Effector CD8-positive, alpha-beta T cell (primary cell): ENCODE results near the gene GPC2.
"Not testable (repeated sequence)": the region's sequence is repeated elsewhere in the genome, so short reads cannot be mapped to it uniquely, and the experiment has no call there.

Experiments used
- DNase-seq: peaks from one replicate; lab custom pipeline; 2025; lab: John Stamatoyannopoulos, UW
- total RNA-seq, 4 experiments: gene quantifications; one replicate each; lab custom pipeline; 2026; lab: John Stamatoyannopoulos, UW

Gene GPC2, protein sequence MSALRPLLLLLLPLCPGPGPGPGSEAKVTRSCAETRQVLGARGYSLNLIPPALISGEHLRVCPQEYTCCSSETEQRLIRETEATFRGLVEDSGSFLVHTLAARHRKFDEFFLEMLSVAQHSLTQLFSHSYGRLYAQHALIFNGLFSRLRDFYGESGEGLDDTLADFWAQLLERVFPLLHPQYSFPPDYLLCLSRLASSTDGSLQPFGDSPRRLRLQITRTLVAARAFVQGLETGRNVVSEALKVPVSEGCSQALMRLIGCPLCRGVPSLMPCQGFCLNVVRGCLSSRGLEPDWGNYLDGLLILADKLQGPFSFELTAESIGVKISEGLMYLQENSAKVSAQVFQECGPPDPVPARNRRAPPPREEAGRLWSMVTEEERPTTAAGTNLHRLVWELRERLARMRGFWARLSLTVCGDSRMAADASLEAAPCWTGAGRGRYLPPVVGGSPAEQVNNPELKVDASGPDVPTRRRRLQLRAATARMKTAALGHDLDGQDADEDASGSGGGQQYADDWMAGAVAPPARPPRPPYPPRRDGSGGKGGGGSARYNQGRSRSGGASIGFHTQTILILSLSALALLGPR
- 1.1 to 6.6 (median 3.5) reads per million in 4 experiments for total RNA-seq

DNA sequence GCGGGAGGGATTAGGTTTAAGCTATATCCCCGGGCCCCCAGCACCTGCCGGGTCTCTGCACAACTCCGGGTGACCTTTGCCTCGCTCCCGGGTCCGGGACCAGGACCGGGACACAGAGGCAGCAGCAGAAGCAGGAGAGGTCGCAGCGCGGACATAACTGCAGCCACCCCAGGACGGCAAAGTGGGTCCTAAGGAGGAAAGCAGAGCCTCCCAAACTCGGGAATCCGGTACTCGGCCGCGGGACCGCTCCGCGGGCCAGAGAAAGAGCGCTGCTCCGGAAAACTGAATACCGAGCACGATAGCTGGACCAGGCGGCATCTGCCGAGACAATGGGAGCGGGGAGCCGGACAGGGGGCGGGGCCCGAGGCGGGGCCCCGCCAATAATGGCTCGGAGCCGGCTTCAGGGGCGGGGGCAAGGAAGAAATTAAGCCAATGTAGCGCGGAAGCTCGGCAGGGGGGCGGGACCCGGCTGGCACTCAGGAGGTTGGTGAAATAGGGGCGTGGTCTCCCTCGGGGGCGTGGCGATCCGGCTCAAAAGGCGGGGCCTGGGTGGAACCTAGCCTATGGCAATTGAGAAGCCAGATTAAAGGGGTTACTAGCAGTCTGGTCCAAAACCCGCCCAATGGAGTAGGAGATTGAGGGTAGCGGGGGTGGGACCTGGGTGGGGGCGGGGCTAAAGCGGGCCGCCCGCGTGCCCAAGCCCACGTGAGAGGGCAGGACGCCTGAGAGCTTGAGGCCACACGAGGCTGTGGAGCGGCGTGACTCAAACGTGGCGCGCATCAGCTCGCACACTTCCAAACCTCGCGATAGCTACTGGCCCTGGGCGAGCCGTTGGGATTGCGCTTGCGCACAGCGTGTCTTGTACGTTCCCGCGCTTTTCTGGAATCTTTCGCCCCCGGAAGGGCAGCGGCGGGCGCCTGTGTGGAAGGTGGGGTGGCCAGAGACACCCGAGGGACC, at the start of gene GPC2, which contains the start of gene STAG3:
TSS of gene GPC2 (minus strand) at position 337 of the 957 bp plus-strand sequence. CDS start at position 155, 182 bp downstream.
TSS of gene STAG3 (plus strand) at position 874 of the 957 bp plus-strand sequence. CDS start 2,639 bp downstream, outside the sequence.
- peak; percentile 97 for DNase-seq

DNA sequence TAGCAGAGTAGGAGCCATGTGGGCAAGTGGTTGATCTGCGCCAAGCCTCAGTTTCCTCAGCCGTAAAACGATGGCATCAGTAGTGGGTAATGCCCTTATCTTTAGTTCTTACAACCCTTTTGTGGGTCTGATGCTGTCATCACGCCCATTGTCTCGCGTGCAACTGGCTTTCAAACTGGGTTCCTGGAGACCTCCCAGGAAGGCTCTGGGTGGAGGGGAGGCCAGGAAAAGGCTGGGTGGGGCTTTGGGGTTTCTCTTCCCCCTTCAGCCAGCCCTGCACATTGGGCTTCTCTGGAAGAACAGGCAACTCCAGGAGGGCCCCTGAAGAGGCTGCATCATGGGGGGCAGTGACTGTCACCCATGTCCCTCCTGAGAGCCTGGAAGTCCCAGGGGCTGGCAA, 47.7 kb upstream of the GPC2 start:
- not testable (repeated sequence) for DNase-seq

DNA sequence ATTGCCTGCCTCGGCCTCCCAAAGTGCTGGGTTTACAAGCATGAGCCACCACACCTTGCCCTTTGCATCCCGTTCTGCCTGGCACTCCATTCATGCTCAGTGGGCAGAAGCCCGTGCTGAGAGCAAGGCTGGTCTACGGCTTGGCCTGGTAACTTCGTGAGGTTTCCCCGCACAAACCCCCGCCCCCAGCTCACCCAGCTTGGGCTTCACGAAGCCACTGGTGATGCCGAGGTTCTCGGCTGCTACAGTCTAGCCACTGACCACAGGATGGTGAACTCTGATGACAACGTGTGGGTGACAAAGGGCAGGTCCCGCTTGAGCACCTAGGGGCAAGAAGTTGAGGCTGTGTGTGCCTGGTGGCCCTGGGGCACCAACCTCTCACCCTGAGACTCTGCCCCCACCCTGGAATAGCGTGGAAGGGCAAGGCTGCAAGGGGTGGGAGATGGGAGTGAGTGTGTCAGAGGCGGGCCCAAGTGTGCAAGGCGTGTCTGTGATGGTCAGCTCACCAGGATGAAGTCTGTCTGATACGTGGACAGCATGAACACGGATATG, 46.3 kb upstream of the GPC2 start:
- DNase-seq, result not testable (repeated sequence)

DNA sequence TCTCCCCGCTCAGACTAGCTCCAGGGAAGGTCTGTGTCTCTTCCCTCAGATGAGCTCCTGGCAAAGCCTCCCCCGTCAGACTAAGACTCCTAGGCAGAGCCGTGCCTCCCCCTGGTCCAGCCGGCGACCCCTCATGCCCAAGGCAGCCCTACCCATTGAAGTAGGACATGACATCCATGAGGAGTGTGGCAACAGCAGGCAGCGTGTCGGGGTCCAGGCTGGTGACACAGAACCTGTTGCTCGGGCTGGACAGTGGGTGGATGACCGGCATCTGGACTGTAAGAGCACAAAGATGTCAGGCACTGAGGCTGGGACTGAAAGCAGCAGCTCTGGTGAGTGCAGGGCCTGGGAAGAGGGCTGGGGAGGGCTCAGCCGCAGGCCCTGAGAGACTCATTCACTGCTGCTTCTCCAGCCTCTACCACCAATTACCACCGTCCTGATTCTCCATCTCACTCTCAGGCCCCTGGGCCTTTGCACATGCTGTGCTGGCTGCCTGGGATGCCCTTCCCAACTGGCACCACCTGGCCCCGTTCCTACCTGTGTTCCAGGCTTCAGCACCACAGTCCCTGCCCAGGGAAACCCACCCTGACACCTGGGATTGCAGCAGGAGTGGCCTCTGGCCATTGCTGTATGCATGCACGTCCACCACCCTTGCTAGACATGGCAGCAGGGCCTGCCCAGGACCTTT, 45.4 kb upstream of the GPC2 start:
- no peak for DNase-seq

DNA sequence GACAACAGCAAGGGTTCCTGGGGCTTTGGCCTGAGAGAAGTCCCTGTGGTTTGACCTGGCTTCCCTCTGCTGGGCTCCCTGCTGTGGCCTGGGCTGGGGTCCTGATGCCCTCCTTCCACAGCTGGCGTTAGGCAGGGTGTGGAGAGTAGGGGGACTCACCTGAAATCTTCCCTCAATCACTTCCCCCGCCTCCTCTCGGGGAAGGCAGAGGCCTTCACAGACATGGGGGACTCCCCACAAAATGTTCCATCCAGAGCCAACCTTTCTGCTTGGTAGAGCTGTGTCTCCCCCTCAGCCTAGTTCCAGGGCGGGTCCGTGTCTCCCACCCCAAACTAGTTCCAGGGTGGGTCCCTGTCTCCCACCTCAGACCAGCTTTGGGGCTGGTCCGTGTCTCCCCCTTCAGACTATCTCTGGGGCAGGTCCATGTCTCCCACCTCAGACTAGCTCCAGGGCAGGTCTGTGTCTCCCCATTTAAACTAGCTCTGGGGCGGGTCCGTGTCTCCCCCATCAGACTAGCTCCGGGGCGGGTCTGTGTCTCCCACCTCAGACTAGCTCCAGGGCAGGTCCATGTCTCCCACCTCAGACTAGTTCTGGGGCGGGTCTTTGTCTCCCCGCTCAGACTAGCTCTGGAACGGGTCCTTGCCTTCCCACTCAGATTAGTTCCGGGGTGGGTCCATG, 44.7 kb upstream of the GPC2 start:
- DNase-seq, result no peak

DNA sequence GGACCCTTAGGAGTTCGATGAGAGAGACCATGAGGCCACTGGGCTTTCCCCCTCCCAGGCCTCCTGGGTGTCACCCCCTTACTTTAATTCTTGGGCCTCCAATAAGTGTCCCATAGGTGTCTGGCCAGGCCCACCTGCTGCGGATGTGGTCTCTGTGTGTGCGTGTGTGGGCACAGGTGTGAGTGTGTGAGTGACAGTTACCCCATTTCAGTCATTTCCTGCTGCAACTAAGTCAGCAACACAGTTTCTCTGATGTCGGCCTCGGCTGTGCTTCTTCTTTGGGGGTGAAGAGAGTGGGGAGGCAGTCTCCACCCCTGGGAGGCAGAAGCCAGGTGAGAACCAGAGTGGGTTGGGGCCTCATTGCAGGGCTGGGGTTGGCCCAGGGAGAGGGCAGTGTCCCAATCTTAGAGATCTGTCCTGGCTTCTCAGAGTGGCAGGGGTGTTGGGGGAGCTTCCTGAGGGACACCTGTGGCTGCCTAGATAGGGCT, 44.1 kb upstream of the GPC2 start:
- DNase-seq, result peak; percentile 64

DNA sequence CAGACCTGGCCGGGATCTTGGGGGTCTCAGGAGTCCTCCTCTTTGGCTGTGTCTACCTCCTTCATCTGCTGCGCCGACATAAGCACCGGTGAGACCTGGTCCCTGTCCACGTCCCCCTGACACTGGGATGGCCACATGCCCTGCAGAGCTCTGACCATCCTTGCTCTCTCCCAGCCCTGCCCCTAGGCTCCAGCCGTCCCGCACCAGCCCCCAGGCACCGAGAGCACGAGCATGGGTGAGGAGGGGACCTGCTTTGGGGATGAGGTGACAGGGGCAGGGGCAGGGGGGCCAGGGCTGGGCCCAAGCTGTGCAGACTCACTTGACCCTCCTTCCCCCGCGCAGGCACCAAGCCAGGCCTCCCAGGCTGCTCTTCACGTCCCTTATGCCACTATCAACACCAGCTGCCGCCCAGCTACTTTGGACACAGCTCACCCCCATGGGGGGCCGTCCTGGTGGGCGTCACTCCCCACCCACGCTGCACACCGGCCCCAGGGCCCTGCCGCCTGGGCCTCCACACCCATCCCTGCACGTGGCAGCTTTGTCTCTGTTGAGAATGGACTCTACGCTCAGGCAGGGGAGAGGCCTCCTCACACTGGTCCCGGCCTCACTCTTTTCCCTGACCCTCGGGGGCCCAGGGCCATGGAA, 43.5 kb upstream of the GPC2 start:
- no peak for DNase-seq

DNA sequence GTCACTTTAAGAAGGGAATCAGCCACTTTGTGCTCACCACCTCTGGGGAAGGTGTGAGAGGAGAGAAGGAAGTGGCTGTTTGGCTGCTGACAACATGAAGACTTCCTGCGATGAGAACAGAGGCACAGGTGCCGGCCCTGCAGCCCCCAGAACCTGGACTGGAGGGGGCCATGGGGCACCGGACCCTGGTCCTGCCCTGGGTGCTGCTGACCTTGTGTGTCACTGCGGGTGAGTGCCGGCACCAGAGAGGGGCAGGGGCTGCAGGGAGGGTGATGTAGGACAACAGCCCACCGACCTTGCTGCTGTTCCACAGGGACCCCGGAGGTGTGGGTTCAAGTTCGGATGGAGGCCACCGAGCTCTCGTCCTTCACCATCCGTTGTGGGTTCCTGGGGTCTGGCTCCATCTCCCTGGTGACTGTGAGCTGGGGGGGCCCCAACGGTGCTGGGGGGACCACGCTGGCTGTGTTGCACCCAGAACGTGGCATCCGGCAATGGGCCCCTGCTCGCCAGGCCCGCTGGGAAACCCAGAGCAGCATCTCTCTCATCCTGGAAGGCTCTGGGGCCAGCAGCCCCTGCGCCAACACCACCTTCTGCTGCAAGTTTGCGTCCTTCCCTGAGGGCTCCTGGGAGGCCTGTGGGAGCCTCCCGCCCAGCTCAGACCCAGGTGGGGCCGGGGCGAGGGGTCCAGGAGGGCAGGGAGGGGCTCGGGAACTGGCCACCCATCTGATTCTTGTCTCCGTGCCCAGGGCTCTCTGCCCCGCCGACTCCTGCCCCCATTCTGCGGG, 42.8 kb upstream of the GPC2 start, which contains the start of gene PVRIG:
TSS of gene PVRIG (plus strand) at position 149 of the 785 bp plus-strand sequence. CDS start at position 171, 22 bp downstream.
- DNase-seq, result not testable (repeated sequence)

DNA sequence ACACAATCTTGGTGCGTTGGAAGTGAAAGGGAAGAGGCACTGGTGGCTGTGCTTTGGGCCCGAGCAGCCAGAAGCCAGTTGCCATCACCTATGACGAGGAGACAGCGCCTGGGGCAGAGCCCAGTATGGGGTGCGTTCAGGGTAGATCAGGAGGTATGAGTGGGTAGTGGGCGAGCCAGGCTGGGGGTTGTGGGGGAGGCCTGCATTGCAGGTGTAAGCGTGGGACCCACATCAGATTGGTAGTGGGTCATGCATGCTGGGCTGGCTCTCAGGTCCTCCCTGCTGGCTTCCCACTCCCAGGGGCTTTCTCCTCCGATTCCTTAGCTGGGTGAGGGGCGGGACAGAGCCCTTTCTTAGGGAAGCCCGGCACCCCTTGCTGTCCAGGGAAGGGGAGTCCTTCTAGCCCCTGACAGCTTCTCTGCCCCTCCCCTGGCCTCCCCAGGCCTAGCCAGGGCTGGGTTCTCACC, 42.1 kb upstream of the GPC2 start:
- no peak for DNase-seq

DNA sequence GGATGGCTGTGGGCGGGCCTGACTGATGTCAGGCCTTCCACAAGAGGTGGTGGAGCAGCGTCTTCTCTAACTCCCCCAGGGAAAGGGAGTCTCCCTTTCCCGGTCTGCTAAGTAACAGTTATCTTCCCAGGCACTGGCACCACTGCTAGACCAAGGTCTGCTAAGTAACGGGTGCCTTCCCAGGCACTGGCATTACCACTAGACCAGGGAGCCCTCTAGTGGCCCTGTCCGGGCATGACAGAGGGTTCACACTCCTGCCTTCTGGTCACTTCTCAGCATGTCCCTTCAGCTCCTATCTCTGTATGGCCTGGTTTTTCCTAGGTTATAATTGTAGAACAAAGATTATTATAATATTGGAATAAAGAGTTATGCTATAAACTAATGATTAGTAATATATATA, 40.8 kb upstream of the GPC2 start:
- DNase-seq, result peak; percentile 71

DNA sequence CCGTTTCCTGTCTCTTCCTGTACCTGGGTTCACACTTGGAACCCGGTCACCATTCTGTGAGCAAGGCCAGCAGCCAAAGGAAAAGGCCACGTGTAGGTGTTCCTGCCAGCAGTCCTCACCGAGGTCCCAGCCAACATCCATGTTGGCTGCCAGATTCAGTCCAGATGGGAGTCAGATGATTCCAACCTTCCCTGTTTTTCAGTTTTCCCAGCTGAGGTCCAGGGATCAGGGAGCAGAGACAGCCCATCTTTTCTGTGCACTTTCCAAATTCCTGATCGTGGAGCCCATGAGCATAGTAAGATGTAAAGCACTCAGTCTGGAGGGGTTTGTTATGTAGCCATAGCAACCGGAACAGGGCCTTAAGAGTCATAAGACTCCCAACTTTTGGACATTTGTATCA, 38.7 kb upstream of the GPC2 start:
- DNase-seq, result no peak

DNA sequence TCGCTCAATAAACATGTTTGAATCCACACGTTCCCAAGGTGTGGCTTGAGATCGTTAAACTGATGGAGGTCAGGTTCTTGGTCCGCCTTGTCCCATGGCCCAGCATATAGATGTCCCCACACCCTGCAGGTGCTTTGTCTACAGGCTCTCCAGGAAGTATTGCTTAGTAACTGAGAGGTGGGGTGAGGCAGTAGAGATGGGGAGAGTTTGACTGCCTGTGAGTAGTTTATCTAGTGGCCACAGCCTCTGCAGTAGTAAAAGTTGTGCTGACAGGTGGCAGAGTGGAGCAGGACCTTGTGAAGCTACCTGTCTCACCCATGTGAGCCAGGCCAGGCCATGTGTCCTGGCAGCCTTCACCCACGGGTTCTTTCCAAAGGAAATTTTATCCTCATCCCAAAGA, 37.2 kb upstream of the GPC2 start:
- DNase-seq, result not testable (repeated sequence)

DNA sequence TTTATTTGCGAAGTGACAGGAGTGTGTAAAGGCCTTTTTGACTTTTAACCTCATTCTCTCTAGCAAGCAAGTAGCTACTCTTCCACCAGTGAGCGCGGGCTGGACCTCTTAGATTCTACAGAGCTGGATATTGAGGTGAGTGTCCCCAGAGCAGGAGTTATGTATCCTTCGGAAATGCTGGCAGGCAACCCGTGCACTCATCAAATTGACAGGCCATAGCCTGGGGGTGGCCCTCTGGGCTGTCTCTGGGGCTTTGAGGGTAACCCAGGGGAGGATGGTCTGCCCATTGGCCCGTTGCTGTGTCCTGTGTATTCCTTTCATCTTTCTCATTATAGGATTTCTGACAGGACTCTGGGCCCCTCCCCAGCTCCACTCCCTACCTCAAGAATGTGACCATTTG, 36.5 kb upstream of the GPC2 start:
- DNase-seq, result no peak

DNA sequence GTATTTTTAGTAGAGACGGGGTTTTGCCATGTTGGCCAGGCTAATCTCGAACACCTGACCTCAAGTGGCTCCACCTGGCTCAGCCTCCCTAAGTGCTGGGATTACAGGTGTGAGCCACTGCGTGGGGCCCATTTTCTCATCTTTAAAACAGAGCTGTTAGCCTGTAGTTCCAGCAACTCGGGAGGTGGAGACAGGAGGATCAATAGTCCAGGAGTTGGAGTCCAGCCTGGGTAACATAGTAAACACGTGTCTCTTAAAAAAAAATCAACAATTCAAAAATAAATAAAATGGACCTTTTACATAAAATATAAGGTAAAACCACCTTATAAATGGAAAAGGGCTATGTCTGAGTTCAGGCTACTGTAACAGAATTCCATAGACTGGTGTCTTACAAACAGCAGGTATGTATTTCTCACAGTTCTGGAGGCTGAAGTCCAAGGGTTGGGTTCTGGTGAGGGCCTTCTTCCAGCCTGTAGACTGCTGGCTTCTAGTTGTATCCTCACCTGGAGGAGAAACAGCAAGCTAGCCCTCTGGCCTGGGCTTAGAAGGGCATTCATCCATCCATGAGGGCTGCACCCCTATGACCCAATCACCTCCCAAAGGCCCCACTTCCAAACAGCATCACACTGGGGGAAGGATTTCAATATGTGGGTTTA, 35.6 kb upstream of the GPC2 start:
- DNase-seq, result no peak

DNA sequence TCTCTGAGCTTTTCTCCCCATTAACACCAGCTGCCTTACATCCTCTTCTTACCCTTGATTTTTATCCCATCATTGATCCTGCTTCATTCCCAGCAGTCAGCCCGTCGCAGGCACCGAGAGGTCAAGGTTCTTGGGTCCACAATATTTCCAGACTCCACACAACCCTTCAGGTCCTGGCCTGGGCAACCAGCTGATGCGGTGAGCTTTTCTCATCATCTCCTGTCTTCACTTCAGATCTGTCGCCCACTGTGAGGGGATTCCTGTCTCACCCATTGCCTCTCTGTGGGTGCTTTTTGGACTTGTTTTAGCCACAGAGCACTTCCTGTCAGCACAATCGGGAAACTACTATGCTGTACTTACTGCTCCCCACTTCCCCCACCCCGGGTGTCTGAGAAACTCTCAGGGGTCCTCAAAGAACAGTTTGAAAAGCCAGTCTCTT, 34.2 kb upstream of the GPC2 start:
- DNase-seq, result no peak

DNA sequence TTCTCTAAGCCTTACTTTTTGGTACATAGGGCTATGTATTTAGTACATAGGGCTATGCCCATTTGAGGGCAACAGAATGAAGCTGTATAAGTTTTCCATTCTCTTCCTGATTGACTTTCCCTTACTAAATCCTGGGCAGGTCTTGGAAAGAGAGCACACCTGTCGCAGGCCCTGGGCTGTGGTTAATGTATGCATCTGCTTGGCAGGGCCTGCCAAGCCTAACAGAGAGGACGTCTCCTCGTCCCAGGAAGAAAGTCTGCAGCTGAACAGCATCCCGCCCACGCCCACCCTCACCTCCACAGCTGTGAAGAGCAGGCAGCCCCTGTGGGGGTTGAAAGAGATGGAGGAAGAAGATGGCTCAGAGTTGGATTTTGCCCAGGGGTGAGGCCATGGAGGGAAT, 33.6 kb upstream of the GPC2 start:
- DNase-seq, result no peak

DNA sequence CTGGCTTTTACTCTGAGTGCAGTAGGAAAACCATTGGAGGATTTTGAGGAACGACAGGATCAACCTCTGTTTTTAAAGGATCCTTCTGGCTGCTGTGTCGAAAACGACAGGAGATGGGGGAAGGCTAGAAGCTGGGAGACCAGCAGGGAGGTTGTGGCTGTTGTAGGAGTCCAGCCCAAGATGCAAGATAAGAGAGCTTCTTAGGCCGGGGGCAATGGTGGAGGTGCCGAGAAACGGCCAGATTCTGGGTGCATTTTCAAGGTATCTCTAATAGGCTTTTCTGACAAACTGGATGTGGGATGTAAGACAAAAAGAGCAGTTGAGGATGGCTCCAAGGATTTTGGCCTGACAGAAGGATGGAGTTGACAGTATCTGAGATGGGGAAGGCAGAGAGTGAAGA, 32.3 kb upstream of the GPC2 start:
- no peak for DNase-seq

DNA sequence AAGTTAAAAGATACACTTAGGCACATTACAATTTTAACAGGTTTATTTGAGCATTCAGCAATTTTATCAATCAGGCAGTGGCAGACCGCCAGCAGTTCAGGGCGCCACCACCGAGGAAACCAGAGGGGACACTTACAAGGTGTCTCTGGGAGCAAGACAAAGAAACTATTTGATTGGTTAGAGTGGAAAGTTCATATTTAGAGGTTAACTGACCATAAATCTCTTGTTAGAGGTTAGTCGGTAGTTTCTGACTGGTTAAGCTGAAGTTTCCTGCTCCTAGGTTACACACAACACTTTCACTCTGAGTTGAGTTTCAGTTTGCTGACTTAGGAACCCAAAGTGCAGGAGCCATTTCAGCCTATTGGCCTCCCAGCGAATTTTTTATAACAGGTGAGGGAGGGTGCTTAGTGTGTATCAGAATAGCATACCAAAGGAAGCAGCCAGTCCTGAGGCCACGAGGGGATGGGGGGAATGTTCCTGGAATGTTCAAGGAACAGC, 31.8 kb upstream of the GPC2 start:
- no peak for DNase-seq
